ENCODE measurements around the gene PGPEP1. TPM values are rescaled to one million over a fixed set of nuclear protein-coding genes. Genes with fewer than 3 reads are reported as not detected.

Gene PGPEP1
- total RNA-seq, 1 experiment from 2014 or later = 15.8 TPM

DNA sequence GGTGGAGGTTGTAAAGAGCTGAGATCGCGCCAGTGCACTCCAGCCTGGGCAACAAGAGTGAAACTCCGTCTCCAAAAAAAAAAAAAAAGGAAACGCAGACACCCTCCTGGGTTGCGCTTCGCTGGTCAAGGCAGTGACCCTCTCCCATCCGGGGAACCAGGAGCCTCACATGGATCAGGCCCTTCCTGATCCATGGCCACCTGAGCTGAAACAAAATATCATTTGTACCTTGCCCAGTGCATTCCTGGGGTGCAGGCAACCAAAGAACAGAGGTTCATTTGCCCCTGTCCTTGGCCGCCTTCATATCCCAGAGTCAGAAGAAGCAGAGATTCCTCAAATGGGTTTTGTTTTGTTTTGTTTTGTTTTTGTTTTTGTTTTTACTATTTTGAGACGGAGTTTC lies 9.5 kb upstream of the PGPEP1 start:
- peaks cover 7% of the 10 kb centered on the region for H3K4me1 ChIP-seq (ENCODE audit: insufficient read depth, low read length, poor library complexity, severe bottlenecking)
- CTCF ChIA-PET = no interaction called here
- no peaks in the 10 kb centered on the region for H3K27me3 ChIP-seq (replicated peaks; ENCODE audit: insufficient read depth, low read depth, low read length, poor library complexity)
- DNase-seq (ENCODE audit: low spot score) = no peak
- no peak overlapping the region for H3K27ac ChIP-seq (ENCODE audit: low read depth, low read length, poor library complexity, severe bottlenecking)
- intact Hi-C loops (cut with micrococcal nuclease; ENCODE audit: unreplicated experiment) = no loop called here
- TF ChIP-seq CTCF (conservative IDR thresholded peaks at IDR 0.05; ENCODE audit: low read depth, low read length) (no peak), EZH2 (IDR thresholded peaks at IDR 0.05; ENCODE audit: borderline replicate concordance, low read depth, low read length, poor library complexity, severe bottlenecking) (no peak)
- H3K9me3 ChIP-seq (ENCODE audit: low read depth, low read length, poor library complexity, severe bottlenecking) = no peaks in the 10 kb centered on the region
- BruUV-seq (replicated peaks) = no TSS peak
- no peak overlapping the region for H3K4me3 ChIP-seq (ENCODE audit: low read depth, low read length, poor library complexity, severe bottlenecking)
- no peaks in the 10 kb centered on the region for H3K36me3 ChIP-seq (ENCODE audit: insufficient read depth, low read length, poor library complexity, severe bottlenecking)
- POLR2A ChIA-PET (ENCODE audit: low non-redundant PET) = no interaction called here

- no TSS peak for BruUV-seq (replicated peaks)
- CTCF ChIA-PET = no interaction called here
- H3K27me3 ChIP-seq (replicated peaks; ENCODE audit: insufficient read depth, low read depth, low read length, poor library complexity) = no peaks in the 10 kb centered on the region
- H3K4me3 ChIP-seq (ENCODE audit: low read depth, low read length, poor library complexity, severe bottlenecking) = no peak overlapping the region
- H3K27ac ChIP-seq (ENCODE audit: low read depth, low read length, poor library complexity, severe bottlenecking) = no peak overlapping the region
- DNase-seq (ENCODE audit: low spot score) = no peak
- intact Hi-C loops (cut with micrococcal nuclease; ENCODE audit: unreplicated experiment) = no loop called here
- H3K9me3 ChIP-seq (ENCODE audit: low read depth, low read length, poor library complexity, severe bottlenecking) = no peaks in the 10 kb centered on the region
- H3K36me3 ChIP-seq (ENCODE audit: insufficient read depth, low read length, poor library complexity, severe bottlenecking) = no peaks in the 10 kb centered on the region
- H3K4me1 ChIP-seq (ENCODE audit: insufficient read depth, low read length, poor library complexity, severe bottlenecking) = peaks cover 7% of the 10 kb centered on the region
- no peak for TF ChIP-seq EZH2 (IDR thresholded peaks at IDR 0.05; ENCODE audit: borderline replicate concordance, low read depth, low read length, poor library complexity, severe bottlenecking)
- no peak for TF ChIP-seq CTCF (conservative IDR thresholded peaks at IDR 0.05; ENCODE audit: low read depth, low read length)
- POLR2A ChIA-PET (ENCODE audit: low non-redundant PET) = no interaction called here
Observed at GRCh38 chr19:18332917-18333530, 7.4 kb upstream of the PGPEP1 start.

DNA sequence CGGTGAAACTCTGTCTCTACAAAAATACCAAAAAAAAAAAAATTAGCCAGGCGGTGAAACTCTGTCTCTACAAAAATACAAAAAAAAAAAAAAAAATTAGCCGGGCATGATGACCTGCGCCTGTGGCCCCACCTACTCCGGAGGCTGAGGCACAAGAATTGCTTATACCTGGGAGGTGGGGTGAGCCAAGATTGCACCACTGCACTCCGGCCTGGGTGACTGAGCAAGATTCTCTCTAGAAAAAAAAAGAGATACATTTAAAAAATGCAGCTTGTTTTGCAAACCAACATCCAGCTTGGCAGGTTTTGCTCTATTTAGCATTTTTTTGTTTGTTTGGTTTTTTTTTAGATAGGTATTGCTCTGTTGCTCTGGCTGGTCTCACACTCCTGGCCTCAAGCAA lies 6.7 kb upstream of the PGPEP1 start:
- H3K27me3 ChIP-seq (replicated peaks; ENCODE audit: insufficient read depth, low read depth, low read length, poor library complexity) = no peaks in the 10 kb centered on the region
- intact Hi-C loops (cut with micrococcal nuclease; ENCODE audit: unreplicated experiment) = no loop called here
- H3K36me3 ChIP-seq (ENCODE audit: insufficient read depth, low read length, poor library complexity, severe bottlenecking) = no peaks in the 10 kb centered on the region
- ChIA-PET POLR2A (ENCODE audit: low non-redundant PET) (no interaction called here), CTCF (no interaction called here)
- no peak overlapping the region for H3K4me3 ChIP-seq (ENCODE audit: low read depth, low read length, poor library complexity, severe bottlenecking)
- peaks cover 6% of the 10 kb centered on the region for H3K4me1 ChIP-seq (ENCODE audit: insufficient read depth, low read length, poor library complexity, severe bottlenecking)
- BruUV-seq (replicated peaks) = no TSS peak
- DNase-seq (ENCODE audit: low spot score) = no peak
- TF ChIP-seq EZH2 (IDR thresholded peaks at IDR 0.05; ENCODE audit: borderline replicate concordance, low read depth, low read length, poor library complexity, severe bottlenecking) = no peak
- TF ChIP-seq CTCF (conservative IDR thresholded peaks at IDR 0.05; ENCODE audit: low read depth, low read length) = no peak
- H3K27ac ChIP-seq (ENCODE audit: low read depth, low read length, poor library complexity, severe bottlenecking) = no peak overlapping the region
- H3K9me3 ChIP-seq (ENCODE audit: low read depth, low read length, poor library complexity, severe bottlenecking) = no peaks in the 10 kb centered on the region
